GM10248 (cell line): Measurements from ENCODE around the gene PLEKHA7.

Experiments
- CTCF ChIA-PET: fragments of 300-600 bp; sonication (Branson Sonifier 250); formaldehyde crosslinking; extraction: SDS; loops from one replicate; lab custom pipeline; 2021; ENCODE audit warnings: antibody characterized with exemption; lab: Yijun Ruan, JAX
- POLR2A ChIA-PET: fragments of 350-650 bp; sonication (Branson Sonifier 250); formaldehyde crosslinking; extraction: SDS; loops from one replicate; lab custom pipeline; 2020; ENCODE audit warnings: antibody characterized with exemption; lab: Yijun Ruan, JAX
- DNase-seq: peaks from one replicate; pipeline ENCODE4 v3.0.0; 2012; ENCODE audit errors: extremely low spot score
- CTCF ChIP-seq: IDR thresholded peaks from 2 replicates; pipeline ENCODE4 v1.5.1; 2012; ENCODE audit warnings: mild to moderate bottlenecking, low read depth; ENCODE audit errors: extremely low read depth, missing control alignments, control extremely low read depth

PLEKHA7 gene

DNA sequence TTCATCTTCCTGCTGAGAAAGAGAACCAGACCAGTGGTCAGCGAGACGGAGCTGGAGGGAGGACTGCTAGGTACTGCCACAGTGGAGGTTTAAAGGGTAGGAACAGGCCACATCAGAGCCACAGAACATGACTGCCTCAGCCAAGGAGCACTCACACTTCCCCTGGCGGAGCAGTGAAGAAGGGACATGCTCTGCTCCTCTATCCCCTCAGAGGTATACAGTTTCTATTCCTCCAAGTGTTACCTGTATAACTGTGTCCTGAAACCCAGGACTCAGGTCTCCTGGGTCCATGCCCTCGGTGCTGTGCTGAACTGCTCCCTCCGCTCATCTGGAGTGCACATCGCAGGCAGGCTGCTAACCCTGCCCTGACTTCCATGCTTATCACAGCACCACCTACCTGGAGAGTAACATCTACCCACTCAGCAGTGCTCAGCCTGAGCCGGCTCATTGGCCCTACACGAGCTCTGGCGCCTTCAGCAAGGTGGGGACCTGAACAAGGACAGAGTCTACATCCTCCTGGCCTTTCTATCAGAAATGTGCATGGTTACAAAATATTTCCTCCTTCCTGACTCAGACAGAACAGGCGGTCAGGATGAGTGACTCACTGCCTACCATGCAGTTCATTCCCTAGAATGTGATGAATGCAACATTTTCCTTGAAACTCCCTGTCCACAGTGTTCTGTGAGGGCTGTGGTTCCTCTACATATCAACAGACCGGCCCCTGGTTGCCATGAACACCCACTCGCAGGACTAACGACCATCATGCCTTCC lies 222.8 kb downstream of the PLEKHA7 start:
- TF ChIP-seq CTCF, result no peak
- no peak for DNase-seq
- ChIA-PET POLR2A (no interaction called here), CTCF (interaction anchor here (1.0 to 10.8 kb wide), 2 partner anchors 21 to 737 kb away, joined by 5 to 148 read pairs; no protein-coding TSS in a partner anchor)

GRCh38 chr11:16790486-16791190 lies 223.6 kb downstream of the PLEKHA7 start:
- TF ChIP-seq CTCF, result no peak
- ChIA-PET POLR2A (no interaction called here), CTCF (interaction anchor here (1.0 to 10.8 kb wide), 5 partner anchors 20 to 737 kb away, joined by 5 to 148 read pairs (median 80); no protein-coding TSS in a partner anchor)
- no peak for DNase-seq

DNA sequence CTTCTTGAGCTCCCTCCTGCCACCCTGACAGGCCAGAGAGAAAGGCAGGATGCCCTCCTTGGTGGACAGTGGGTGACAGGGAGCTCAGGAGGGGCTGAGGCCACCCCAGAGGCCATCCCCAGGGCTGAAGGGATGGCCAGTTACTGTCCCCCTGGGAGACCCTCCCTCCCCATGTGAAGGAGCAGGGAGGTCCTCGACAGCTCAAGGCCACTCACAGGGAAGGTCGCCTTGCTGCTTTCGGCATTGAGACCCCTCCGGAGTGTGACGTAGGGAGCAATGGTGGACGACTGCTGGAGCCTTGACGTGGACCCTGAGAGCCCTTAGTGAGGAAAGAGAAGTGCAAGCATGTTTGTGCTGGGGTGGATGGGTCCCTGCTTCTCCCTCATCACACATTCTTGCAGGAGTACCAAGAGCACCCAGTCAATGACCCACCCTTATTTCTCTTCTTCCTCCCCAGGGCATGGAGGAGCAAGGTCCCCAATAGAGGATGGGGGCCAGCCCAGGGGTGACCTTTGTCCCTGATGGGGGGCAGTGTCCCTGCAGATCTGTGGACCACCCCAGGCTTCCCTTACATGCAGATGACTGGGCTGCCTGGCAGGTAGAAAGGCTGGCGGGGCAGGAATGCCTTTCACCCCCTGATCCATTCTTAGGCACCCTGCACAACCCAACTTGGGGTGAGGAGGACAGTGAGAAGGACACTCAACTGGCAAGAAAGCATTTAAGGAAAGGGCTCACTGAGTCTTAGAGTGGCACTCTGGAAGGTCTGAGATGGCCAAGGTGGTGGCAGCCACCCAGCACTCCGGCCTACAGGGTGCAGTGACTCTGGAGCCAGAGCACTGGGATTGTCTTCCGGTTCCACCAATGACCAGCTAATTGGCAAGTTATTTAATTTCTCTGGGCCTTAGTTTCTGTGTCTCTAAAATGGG lies 224.4 kb downstream of the PLEKHA7 start:
- no peak for TF ChIP-seq CTCF
- POLR2A ChIA-PET, result no interaction called here
- CTCF ChIA-PET, result interaction anchor here (1.0 to 10.8 kb wide), 12 partner anchors 9 to 738 kb away, joined by 3 to 148 read pairs (median 6); no protein-coding TSS in a partner anchor
- no peak for DNase-seq

DNA sequence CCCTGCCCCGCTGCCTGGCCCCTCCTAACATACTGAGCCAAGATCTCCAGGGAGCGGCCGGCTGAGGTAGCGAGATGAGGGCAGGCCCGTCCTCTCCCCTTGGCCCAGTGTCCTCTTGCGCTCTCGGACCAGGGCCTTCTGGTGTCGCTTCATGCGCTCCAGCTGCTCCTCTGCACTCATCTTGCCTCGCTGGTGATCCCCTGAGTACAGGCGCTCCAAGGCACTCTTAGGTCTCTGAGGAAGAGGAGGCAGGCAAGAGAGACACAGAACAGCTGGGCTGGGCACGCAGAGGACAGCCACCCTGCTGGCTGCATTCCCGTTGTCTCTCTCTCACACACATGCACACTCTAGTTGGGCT lies 225.2 kb downstream of the PLEKHA7 start:
- ChIA-PET POLR2A (no interaction called here), CTCF (interaction anchor here (1.0 to 10.8 kb wide), 13 partner anchors 9 to 715 kb away, joined by 3 to 148 read pairs (median 7); no protein-coding TSS in a partner anchor)
- no peak for DNase-seq
- no peak for TF ChIP-seq CTCF

DNA sequence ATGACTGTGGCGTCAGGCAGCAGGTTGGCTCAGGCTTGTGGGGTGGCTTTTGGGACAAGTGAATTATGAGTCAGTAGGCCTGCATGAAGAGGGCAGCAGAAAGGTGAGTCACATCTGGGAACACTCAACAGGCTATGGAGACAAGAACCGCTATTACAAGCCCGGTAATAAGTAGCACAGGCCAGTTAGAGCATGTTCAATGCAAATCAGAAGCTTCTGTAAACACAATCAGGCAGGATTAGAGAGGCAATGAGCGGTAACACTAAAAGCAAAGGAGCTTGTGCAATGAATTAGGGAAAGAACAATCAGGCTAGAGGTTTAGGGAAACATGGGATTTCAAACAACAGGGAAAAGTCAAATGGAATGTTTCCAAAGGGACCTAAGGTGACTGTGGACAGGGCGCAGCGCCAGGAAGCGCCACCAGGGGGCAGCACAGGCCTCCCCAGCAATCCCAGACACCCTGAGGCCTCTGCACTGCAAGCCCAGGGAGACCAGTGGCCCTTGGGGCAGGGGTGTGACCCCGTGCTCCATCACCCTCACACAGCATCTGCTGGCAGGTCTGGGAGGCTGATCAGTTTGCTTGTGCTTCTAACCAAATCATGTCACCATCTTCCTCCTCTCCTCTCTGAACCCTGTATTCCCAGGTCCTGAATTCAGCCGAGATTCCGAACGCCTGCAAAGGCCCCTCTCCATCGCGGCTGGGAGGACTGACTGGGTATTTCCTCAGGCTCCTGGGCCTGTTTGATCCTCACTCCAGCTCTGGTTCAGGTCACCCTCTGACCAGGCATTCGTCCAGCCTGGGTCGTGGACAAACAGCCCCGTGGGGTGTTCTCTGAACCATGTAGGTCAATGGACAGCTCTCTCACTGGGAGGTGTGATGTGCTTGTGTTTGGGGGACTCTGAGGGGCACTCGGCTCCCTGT lies 225.8 kb downstream of the PLEKHA7 start:
- peak; percentile 77 for DNase-seq
- ChIA-PET CTCF (interaction anchor here (0.8 to 10.8 kb wide), 20 partner anchors 9 to 1065 kb away, joined by 3 to 148 read pairs (median 4); no protein-coding TSS in a partner anchor), POLR2A (no interaction called here)
- peak; percentile 99 for TF ChIP-seq CTCF
